Ramos (cell line): ENCODE data around the gene ZNF674.
"Not testable (repeated sequence)": the region's sequence is repeated elsewhere in the genome, so short reads cannot be mapped to it uniquely, and the experiment has no call there.

Source experiments
- in situ Hi-C: fragments of 300-500 bp; cut with MboI; formaldehyde crosslinking; loops from one replicate; pipeline ENCODE4 v1.14.3; 2022; ENCODE audit warnings: low sequenced_read_pairs; ENCODE audit not compliant: unreplicated experiment

ZNF674 gene

DNA sequence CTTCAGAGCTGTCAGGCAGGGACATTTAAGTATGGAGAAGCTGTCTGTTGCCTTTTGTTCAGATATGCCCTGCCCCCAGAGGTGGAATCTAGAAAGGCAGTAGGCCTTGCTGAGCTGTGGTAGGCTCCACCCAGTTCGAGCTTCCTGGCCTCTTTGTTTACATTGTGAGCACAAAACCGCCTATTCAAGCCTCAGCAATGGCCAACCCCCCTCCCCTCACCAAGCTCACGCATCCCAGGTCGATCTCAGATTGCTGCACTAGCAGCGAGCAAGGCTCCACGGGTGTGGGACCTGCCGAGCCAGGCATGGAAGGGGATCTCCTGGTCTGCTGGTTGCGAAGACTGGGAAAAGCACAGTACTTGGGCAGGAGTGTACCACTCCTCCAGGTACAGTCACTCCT is 59.3 kb downstream of the ZNF674 start:
- in situ Hi-C loops, result no loop called here

DNA sequence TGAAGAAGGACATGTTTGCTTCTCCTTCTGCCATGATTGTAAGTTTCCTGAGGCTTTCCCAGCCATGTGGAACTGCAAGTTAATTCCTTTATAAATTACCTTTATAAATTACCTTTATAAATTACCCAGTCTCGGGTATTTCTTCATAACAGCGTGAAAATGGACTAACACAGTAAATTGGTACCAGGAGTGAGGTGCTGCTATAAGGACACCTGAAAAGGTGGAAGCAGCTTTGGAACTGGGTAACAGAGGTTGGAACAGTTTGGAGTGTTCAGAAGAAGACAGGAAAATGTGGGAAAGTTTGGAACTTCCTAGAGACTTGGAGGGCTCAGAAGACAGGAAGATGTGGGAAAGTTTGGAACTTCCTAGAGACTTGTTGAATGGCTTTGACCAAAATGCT is 66.6 kb downstream of the ZNF674 start:
- in situ Hi-C loops, result not testable (repeated sequence)

DNA sequence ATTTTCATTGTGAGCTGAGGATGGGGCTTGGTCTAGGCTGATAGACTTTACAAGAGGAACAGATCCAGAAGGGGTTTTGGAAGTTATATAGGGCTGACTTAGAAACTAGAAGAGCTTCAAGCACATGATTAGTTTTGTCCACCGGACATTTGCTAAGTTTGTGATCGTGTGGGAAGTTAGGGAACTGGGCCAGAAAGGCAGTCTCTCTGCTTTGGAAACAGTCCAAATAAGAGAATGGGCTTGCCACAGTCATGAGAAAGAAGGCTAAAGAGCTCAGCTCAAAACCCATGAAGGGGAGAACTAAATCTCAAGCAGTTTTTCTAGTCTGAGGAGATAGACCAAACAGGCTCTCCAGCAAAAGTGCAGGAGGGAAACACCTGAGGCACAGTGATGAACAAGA is 67.8 kb downstream of the ZNF674 start:
- in situ Hi-C loops, result no loop called here

DNA sequence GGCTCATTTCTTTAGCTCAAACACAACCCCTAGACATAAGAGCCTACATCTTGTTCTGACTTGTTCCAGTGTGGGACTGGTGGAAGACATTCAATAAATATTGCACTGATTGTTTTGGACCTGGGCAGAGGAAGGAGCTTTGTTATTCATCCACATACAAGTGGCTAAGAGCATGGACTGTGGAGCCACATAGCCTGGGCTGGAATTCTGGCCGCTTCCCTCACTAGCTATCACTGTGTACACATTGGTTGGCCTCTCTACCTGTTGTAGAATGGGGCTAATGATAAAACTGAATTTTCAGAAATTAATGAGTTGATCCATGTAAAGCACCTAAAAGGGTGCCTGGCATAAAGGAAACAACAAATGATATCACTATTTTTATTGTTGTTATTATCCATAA is 80.0 kb downstream of the ZNF674 start:
- in situ Hi-C loops, result no loop called here

DNA sequence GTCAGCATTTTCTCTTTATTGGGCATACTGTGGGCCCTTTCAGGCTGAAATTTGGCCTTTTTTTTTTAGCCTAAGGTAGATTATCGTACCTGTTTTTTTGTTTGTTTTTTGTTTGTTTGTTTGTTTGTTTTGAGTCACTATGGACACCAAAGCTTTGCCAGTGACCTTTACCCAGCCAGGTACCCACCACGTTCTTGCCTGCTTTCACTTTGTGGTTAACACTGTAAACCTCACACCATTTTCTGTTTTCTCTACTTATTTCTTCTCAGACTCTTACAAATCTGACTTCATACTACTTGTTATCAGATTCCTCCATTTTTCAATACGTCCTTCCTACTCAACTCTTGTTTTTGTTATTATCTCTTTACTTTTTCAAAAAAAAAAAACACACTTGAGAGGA is 81.5 kb downstream of the ZNF674 start:
- in situ Hi-C loops, result no loop called here

DNA sequence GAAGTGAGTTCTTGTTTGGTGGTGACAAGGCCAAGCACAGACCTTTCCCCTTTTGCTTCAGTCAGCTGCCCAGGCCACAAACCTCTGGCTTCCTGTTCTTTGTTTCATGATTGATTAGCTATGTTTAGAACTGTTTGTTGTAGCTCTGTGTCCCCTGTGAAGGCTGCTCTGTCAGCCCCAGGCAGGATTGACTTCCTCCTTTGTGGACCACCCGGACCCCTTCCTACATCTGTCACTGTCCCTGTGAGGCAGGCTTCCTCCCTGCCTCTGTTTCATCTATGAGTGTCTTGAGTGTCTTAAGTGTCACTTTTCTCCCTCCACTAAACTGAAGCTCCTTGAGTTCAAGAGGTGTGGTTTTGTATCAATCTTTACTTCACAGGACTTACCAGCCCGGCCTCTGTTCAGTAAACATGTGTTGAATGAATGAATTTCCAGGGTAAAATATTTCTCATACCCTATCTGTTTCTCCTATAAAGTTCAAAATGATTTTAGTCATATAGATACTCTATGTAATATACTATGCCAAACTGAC is 83.5 kb downstream of the ZNF674 start:
- in situ Hi-C loops, result no loop called here

DNA sequence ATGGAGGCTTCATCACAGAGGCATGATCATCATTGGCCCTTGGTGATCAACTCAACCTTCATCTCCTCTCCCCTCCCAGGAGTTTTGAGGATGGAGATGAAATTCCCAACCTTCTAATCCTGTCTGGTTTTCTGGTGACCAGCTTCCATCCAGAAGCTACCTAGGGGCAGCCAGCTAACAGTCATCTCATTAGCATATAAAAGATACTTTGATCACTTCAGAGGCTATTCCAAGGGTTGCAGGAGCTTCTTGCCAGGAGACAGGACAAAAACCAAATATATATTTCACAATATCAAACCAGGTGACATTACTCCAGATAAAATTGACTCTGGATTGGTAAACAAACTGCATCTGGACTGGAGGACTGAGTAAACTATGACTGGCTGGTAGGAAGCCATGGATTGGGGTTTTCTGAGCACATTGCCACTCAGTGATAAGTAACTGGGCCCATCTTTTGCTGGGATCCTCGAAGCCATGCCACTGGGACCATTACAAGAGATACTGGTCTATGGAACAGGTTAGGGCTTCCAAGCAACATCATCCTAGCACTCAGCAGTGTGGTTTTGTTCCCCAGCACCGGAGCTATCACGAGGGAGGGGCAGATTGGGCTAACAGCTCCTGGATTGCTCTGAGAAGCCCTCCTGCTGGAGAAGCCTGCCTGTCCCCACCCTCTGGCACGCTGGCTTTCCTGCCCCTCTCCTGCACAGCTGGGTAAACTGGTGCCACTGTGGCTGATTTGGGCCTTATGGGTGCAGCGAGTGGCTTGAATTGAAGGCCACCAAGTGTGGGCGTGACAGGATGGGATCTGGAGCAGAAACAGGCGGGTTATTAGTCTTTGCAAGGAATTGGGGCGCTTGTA is 84.2 kb downstream of the ZNF674 start:
- in situ Hi-C loops, result not testable (repeated sequence)

DNA sequence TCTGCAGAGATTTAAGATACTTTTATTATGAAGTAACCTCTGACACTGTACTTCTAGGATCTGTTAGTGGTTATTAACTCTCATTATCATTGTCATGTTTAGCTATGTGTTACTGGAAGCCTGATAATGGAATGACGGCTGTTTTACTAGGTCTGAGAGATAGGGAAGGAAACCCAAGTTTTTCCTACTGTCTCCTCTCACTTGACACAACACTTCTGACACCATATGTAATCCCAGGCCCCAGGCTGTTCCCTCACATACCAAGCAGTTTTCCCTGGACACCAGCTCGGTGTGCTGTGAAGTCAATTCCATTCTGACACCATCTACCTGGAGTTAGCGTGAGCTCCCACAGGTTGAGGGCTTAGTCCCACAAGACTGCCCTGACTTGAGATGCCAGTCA is 85.6 kb downstream of the ZNF674 start:
- in situ Hi-C loops, result no loop called here

DNA sequence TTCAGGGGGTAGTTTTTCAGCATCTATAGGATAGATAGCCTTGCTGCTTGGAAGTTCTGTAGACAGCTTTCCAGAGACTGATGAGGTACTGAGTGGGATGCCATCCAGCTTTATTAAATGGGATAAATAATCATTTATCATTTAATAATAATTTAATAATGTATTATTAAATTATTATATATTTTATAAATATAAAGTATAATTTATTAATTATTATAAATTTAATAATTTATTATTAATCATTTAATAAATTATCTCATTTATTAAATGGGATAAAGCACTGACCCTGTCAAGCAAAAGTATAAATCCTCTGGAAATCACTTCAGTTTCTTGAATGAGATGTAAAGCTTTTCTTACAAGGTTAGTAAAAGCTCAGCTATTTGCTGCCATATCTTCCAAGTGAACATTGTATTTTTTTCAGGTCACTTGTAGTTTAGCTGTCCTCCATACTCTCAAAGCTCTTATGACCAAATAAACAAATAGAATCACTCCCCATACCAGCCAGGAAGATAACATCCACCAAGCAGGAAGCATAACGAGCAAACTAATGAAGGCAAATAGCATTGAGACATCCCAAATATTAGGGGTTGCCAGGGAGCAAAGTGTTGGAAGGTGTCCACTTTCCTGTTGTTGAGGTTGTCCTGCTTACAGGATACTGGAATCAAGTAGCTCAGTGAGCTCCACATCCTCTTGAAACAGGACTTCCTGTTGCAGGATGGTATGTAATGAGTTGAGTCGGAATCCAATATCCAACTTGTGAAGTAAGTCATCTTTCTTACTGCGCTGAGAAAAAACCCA is 88.9 kb downstream of the ZNF674 start:
- in situ Hi-C loops, result no loop called here
